IMR-90 (cell line): ENCODE results near the gene TAS2R50.

ENCODE experiments used
- BHLHE40 ChIP-seq: fragments of 150-350 bp; IDR thresholded peaks from 2 replicates; pipeline ENCODE4 v1.6.1; 2016; ENCODE audit warnings: mild to moderate bottlenecking, low read depth, low read length
- CEBPB ChIP-seq: IDR thresholded peaks from 2 replicates; pipeline ENCODE4 v1.6.1; 2012; ENCODE audit warnings: low read depth, low read length, improper control_type of control experiment
- CTCF ChIP-seq: conservative IDR thresholded peaks from 2 replicates; pipeline ENCODE4 v1.5.1; 2012; ENCODE audit warnings: mild to moderate bottlenecking, low read depth, low read length, improper control_type of control experiment
- MAFK ChIP-seq: IDR thresholded peaks from 2 replicates; pipeline ENCODE4 v1.6.1; 2012; ENCODE audit warnings: low read depth, low read length, improper control_type of control experiment
- MAZ ChIP-seq: IDR thresholded peaks from 2 replicates; pipeline ENCODE4 v1.6.1; 2012; ENCODE audit warnings: low read depth, mild to moderate bottlenecking, low read length, improper control_type of control experiment, moderate library complexity, borderline replicate concordance
- MXI1 ChIP-seq: IDR thresholded peaks from 2 replicates; pipeline ENCODE4 v1.6.1; 2012; ENCODE audit warnings: low read depth, mild to moderate bottlenecking, low read length, moderate library complexity, borderline replicate concordance
- NFE2L2 ChIP-seq: fragments of 150-350 bp; IDR thresholded peaks from 2 replicates; pipeline ENCODE4 v1.6.1; 2016; ENCODE audit warnings: low read depth, mild to moderate bottlenecking, low read length
- POLR2A ChIP-seq: IDR thresholded peaks from 2 replicates; pipeline ENCODE4 v1.6.1; 2012; ENCODE audit warnings: mild to moderate bottlenecking, low read depth, low read length
- RAD21 ChIP-seq: IDR thresholded peaks from 2 replicates; pipeline ENCODE4 v1.6.1; 2012; ENCODE audit warnings: low read length, improper control_type of control experiment
- RCOR1 ChIP-seq: IDR thresholded peaks from 2 replicates; pipeline ENCODE4 v1.6.1; 2012; ENCODE audit warnings: mild to moderate bottlenecking, low read length, improper control_type of control experiment; ENCODE audit not compliant: insufficient replicate concordance
- TF ChIP-seq, protein P1 (sequence below): fragments of 150-350 bp; IDR thresholded peaks from 2 replicates; pipeline ENCODE4 v1.6.1; 2017; ENCODE audit warnings: mild to moderate bottlenecking, antibody characterized with exemption, low read length, low read depth

- TF ChIP-seq CTCF: no peak
- TF ChIP-seq, protein P1, sequence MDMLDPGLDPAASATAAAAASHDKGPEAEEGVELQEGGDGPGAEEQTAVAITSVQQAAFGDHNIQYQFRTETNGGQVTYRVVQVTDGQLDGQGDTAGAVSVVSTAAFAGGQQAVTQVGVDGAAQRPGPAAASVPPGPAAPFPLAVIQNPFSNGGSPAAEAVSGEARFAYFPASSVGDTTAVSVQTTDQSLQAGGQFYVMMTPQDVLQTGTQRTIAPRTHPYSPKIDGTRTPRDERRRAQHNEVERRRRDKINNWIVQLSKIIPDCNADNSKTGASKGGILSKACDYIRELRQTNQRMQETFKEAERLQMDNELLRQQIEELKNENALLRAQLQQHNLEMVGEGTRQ: no peak
- no peak for TF ChIP-seq MXI1
- TF ChIP-seq POLR2A: no peak
- TF ChIP-seq BHLHE40: no peak
- TF ChIP-seq RCOR1: no peak
- no peak for TF ChIP-seq RAD21
- no peak for TF ChIP-seq MAZ
- no peak for TF ChIP-seq NFE2L2
- no peak for TF ChIP-seq MAFK
- TF ChIP-seq CEBPB: no peak
Measured at GRCh38 chr12:10959804-10960203, 26.9 kb downstream of the TAS2R50 start.
